ENCODE data around the gene POP4. TPM values are rescaled to one million over a fixed set of nuclear protein-coding genes. Genes with fewer than 3 reads are reported as not detected.

The POP4 gene
- total RNA-seq, 1 experiment from 2014 or later = 196 TPM

DNA sequence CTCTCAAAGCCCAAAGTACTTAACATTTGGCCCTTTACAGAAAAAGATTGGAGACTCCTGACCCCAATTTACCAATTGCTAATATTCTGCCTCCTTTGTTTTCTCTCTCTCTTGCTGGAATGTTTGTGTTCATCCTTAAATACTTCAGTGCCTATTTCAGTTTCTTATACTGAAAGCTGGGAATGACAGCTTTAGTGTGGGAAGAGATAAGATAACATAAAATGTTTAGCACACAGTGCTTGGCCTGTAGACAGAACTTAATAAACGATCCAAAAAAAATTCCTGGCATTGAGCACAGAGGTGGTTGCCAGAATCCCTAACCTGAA is 56.2 kb downstream of the POP4 start:
- no peak for DNase-seq (ENCODE audit: low spot score)

DNA sequence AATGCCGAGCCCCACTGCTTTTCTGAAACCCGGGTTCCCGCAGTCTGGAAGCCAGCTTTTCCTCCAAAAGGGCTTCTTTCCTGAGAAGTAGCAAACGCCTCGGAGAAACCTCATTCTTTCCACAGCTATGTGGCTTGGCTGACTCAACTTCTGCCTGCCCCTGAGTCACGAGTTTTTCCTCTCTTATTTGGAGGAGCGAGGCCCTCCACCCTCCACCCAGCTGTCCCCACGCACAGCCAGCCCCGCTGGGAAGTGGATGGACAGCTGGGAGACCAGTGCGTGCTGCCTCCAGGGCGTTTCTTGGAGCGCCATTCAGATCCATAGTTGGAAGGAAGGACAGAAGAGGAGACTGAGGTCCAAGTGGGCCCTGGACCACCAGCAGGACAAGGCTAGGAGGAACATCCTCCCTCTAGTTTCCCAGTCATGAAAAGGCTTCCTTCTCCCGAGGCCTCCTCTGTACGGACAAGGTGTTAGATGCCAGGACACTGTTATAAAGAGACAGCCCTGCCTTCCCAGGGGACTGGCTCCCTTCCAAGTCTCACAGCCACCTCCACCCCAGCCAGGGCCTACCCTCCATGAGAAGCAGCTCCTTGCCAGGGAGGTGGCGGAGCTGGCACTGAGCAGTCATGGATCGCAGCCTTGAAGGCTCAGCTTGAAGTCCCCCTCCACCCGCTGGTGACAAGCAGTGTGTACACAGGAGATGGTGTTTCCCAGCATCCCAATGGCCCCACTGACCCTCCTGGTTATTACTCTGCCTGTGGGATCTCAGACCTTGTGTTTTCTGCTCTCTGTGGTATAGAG is 56.7 kb downstream of the POP4 start:
- peak; percentile 87 for DNase-seq (ENCODE audit: low spot score)

DNA sequence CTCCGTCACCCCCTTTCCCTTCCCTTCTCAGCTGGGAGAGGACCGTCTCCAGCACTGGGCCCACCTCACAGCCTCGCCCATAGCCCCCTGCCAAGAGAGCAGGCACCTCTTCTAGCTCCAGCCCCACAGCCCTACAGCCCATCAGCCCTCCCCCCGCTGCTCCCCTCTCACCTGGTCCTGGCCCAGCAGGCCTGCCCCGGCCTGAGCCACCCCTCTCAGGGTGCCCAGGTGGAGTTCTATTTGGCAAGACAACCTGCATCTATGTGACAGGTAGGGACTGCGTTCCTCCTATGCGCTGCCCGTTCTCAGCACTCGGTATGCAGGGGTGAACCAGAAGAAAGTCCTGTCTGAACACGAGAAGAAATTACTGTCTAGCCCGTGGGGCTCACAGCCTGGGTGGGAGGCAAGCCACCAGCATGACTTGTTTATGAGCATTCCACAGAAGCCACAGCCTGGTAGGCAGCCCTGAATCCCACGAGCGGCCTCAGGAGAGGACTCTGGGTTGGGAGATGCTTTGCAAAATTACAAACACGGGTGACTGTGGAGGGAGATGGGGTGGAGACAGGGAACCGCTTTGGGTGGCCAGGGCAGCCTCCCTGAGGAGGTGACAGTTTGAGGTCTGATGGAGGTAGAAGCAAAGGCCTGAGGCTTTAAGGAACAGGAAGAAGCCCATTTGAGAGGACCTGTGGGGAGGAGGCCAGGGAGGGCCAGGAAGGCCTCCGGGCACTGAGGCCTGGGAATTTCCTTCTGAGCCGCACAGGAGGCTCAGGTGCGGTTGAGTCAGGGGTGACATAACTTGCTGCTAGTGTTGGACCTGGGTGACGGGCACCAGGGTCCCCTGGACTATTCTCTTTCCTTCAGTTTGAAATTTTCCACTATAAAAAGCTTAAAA is 58.0 kb downstream of the POP4 start:
- no peak for DNase-seq (ENCODE audit: low spot score)

DNA sequence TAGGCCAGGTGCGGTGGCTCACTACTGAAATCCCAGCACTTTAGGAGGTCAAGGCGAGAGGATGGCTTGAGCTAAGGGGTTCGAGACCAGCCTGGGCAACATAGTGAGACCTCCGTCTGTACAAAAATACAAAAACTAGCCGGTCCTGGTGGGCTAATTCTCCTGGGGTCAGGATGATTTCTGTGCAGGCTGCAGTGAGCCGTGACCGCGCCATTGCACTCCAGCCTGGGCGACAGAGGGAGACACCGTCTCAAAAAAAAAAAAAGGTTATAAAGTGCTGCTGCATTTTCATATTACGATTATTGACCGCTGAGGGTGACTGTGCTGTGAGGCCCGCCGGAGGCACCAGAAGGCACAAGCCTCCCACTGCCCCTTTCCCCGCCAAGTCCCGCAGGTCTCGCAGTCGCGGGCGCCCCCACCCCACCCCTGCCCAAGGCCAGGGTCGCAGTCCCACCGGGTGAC is 58.7 kb downstream of the POP4 start:
- DNase-seq (ENCODE audit: low spot score) = no peak

DNA sequence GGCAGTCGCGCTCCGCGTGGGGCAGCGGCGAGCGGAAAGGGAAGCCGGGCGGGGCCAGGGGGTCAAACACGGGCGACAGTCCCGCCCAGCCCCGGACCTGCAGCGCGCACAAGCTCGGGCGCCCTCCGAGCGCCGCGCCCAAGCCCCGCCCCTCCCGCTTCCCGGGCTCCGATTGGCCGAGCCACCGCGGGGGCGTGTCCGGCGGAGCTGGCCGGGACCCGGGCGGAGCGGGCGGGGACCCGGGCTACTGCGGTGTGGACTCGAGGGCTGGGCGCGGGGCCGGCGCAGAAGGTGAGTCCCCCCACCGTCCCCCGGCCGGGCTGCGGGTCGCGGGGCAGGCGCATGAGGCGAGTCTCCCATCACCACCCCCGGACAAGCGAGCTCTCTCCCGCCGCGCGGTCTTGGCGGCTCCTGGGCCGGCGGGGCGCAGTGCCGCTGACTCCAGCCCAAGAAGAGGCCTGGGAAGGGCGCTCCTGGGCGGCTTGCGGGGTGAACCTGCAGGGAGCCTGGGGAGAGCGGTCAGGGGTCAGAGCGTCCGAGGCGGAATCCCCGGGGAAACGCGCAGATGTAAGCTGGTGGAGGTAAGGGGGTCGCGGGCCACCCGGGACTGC is 59.2 kb downstream of the POP4 start, which contains the start of gene PLEKHF1:
PLEKHF1 (plus strand) TSS at position 247 of the 611 bp plus-strand sequence. CDS start 8,379 bp downstream, outside the sequence.
- DNase-seq (ENCODE audit: low spot score) = peak; percentile 49

DNA sequence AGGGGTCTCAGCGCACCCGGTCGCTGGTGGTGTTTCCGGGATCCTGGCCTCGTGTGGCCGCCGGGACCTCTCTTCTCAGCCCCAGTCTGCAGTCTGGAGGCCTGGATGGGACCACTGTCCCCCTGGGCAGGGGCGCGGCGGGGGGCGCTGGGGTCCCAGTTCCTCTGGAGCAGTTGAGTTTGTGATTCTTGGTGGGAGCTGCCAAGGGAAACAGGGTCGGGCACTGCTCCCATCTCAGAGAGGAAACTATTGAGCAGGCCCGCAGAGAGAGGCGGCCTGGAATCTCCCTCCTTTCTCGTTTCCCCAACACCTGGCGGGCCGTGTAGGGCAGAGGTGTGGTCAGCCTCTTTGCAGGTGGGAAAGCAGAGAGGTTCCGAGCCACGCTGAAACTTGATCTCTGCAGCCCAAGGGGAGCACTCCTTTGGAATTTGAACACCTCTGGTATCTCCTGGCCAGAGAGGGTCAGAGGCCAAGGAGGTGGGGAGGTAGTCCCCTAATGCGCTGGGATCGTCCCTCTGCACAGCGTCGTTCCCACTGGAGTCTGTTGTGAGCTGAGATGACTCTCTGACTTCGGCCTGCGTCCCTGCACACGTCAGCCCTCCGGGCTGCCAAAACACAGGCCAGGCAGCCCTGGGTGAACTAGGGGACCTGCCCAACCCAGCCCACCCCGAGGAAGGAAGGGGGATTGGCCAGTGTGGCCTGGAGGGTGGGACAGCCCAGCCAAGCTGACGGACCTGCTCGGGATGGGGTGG is 59.9 kb downstream of the POP4 start:
- no peak for DNase-seq (ENCODE audit: low spot score)

Other genes starting within 250 kb of the POP4 start
- not detected in 2 replicates for gene VSTM2B, start 80.3 kb upstream of the POP4 start, total RNA-seq (2014; rRNA removed; shearing (Covaris generic))
- 8.7 and 9.2 TPM in 2 replicates for gene PLEKHF1, start 59.2 kb downstream of the POP4 start, total RNA-seq (2014; rRNA removed; shearing (Covaris generic))
- 35.1 and 44.9 TPM in 2 replicates for gene C19orf12, start 109.0 kb downstream of the POP4 start, total RNA-seq (2014; rRNA removed; shearing (Covaris generic))
- gene CCNE1, start 205.7 kb downstream of the POP4 start, total RNA-seq (2014; rRNA removed; shearing (Covaris generic)) = 50.2 and 56.3 TPM in 2 replicates